Fibroblast of skin of left biceps (primary cell): ENCODE data around the gene CLIC5.

Experiments used
- DNase-seq, 2 experiments: peaks; one replicate each; pipeline ENCODE4 v3.0.0-alpha.2; 2013; ENCODE audit warnings: low read depth in 2 of 2

The CLIC5 gene

DNA sequence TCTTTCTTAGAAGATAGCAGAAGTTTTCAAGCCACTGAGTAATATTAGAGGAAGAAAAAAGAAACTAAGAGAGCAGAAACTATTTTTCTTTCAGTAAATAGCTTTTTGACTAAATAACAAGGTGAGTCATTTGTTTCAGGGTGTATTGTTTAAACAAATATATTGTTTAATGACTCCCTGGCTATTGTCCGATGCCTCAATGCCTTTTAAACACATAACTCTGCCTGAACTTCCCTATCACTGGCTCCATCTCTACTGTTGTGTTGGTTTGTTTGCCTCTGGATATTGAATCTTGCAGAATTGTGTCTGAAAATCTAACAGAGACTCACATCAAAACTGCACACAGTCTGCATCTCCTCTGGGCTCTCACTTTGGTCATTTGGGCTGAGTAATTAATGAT lies 19.6 kb upstream of the CLIC5 start:
- no peak for DNase-seq

DNA sequence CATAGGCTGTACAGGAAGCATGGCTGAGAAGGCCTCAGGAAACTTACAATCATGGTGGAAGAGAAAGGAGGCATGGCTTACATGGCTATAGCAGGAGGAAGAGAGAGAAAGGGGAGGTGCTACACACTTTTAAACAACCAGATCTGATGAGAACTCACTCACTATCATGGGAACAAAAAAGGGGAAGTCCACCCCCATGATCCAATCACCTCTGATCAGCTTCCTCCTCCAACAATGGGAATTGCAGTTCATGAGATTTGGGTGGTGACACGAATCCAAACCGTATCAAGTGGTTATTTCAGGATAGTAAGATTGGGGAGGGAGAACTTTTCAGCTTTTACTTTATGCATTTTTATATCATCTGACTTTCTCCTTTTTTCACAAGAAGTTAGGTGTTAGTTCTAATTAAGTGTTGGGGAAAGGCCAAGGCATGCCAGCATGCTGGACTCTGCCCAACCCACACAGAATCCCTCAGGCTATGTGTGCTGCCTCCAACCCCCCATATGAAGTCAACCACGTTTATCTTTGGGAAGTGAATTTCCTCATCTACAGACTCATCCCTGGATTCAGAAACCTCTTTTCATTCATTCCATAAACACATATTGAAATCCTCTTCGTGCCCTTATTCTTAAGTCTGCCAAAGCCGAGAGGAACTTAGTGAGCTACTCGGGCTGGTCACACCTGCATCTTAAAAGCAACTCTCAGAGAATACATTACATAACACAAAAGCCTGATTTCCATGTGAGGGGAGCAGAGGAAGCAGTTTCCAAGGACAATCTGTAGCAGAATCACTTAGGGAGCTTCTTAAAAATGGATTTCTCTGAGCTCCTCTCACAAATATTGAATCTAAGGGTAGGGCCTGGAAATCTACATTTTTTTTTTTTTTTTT lies 16.7 kb upstream of the CLIC5 start:
- no peak for DNase-seq

DNA sequence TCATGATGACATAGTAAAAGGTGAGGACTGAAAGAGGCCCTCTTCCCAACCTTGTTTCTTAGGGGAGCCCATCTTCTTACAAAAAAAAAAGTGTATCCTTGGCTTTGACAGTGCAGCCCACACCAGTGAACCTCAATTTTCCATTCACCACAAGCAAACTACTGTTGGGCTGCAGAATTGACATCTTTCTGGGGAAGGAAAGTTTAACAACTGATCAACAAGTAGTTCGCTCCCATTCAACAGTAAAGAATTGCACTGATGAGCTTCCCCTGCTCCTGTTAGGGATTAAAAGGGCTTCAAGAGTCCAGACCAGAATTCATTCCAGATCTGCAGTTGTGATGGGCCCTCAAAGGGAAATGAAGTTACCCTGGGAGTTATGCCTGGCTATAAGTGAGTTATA lies 13.9 kb upstream of the CLIC5 start:
- no peak for DNase-seq

DNA sequence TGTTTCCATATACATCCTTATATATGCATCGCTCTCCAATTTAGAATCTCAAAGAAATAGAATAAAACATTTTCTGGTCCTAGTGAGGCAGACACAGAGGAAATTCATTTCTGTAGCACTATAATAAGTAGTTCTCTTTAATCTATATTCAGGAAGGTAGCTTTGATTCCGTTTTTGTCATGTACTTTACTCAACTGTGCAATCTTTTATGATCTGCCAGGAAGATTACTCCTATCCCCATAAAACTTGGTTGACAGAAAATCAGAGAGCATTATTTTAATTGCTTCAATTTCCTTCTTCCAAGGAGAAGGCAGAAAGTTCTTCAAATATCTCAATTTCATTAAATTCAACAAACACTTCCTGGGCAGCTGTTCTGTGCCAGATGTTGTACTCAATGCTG lies 10.6 kb upstream of the CLIC5 start:
- no peak for DNase-seq

DNA sequence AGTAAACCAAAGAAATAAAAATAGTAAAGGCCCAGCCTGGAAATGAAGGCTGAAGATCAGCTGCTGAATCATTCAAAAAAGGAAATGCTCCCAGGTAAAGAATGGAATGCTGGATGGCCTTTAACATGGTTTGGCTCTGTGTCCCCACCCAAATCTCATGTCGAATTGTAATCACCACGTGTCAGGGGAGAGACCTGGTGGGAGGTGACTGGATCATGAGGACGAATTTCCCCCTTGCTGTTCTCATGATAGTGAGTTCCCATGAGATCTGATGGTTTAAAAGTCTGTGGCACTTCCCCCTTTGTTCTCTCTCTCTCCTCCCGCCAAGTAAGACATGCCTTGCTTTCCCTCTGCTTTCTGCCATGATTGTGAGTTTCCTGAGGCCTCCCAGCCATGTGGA lies 9.9 kb upstream of the CLIC5 start:
- no peak for DNase-seq

DNA sequence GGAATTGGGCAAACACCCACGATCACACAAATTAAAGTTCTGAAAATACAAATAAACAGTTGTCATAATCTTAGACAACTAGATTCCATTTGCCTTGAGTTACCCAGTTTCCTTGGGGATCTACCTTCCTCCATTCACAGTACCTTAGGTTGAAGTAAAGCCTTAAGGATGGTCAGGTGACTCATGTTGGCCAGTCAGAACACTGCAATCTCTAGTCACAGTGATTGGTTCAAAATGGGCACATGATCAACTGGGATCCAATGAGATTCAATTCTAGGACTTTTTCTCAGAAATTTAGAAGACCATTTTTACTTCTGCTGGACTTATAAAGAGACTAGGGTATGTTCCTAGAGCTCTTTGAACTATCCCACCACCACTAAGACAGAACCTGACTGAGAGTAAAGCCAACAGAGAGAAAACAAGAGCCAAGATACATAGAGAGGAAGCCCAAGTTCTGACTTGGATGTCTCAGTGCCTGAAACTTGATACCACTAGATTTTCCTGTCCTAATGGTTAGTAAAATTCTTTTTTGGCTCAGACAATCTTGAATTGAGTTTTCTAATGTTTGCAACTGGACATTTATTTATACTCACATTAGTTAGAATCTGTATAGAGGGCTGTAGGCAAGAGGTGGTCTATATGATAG lies 8.6 kb upstream of the CLIC5 start:
- no peak for DNase-seq

DNA sequence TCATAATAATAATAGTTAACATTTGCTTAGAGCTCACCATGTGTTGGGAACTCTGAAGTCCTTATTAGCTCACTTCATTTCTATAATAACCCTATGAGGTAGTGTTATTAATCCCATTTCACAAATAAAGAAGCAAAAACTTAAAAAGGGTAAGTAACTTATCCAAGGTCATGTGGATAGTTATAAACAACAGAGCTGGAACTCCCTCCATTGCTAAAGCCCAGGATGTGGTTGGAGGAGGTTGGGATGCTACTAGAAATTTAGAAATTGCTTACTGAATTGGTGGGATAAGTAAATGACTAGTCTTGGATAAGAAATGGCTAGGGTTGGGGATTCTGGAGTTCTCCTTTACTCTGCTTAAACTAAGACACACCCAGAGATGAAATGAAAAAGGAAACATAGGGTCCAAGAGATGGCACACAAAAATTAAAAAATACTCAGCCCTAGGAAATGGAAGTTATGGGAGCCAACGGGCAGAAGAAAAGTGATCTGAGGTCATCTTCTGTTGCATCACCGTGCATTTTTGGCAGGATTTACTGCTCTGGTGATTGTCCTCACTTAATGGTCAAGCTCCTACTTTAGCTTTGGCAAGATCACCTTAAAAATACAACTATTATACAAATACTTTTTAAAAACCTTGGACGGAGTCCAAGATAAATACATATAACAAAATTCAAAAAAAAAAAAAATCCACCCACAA lies 7.7 kb upstream of the CLIC5 start:
- no peak for DNase-seq

DNA sequence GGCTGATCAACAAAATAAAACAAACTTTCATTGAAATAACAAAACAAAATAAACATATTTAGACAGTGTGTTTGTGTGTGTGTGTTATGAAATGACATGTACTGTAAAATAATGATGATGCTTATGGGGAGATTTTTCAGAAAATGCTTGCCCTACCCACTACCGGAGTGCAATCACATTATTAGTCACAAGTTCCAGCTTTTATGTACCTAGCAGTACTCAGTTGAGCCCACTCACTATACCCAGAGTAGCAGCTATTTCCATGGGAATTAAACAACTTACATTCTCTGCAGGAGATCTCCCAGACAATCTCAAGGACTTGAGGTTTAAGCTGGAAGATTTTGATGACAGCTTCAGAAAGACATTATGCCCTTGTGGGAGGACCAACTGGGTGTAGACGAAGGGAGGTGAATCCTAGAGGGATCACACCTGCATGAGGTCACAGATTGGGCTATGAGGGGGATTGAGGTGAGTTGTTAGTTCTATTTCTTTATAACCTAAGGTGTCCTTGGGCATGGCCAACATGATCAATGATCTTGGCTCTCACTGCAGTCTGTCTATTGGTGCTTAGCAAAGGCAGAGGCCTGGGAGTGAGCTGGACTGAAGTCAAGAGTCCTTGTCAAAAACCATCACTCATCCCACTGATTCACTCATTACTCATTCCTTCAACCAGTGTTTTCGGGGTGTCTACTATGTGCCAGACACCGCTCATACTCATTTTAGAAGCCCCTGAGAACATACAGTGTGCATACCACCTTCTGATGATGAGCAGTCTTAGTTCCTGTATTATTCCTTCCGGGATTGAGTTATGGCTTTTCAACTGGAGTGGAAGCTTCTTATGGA lies 6.7 kb upstream of the CLIC5 start:
- no peak for DNase-seq

DNA sequence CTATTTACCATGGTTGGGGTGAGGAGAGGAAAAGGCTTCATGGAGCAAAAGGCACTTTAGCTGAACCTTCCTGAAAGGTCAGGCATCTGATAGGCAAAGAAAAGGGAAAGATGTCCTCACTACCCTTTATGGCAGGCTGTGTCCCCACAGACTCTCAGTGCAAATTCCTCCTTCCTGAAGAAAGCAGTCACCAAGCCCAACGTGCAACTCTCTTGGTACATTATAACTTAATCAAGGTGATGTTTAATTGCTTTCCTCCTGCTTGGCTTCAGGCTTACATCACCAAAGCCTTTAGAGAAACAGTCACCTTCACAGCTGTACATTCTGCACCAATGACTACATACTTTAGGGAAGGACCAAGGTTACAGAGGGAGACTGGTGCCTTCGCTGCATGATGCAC lies 2.1 kb upstream of the CLIC5 start:
- DNase-seq, result no peak

DNA sequence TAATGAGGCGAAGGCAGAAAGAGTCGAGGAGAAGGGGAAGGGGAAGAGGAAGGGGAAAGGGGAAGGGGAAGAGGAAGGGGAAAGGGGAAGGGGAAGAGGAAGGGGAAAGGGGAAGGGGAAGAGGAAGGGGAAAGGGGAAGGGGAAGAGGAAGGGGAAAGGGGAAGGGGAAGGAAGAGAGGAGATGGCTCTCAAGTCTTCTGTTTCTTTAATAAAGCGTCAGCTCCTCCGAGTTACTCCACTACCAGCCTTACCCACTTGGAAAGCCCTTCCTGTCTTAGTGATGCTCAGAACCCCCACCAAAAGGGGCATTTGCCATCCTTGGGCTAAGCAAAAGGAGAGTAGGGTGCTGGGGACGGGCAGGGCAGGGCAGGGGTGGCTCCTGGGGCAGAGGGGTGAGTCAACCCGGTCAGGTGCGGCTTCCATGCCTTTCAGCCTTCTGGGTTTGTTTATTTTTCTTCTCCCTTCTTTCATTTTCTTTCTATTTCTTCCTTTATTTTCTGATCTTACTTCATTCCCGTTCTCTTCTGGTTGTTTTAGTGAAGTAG lies 476 bp upstream of the CLIC5 start:
- no peak for DNase-seq

DNA sequence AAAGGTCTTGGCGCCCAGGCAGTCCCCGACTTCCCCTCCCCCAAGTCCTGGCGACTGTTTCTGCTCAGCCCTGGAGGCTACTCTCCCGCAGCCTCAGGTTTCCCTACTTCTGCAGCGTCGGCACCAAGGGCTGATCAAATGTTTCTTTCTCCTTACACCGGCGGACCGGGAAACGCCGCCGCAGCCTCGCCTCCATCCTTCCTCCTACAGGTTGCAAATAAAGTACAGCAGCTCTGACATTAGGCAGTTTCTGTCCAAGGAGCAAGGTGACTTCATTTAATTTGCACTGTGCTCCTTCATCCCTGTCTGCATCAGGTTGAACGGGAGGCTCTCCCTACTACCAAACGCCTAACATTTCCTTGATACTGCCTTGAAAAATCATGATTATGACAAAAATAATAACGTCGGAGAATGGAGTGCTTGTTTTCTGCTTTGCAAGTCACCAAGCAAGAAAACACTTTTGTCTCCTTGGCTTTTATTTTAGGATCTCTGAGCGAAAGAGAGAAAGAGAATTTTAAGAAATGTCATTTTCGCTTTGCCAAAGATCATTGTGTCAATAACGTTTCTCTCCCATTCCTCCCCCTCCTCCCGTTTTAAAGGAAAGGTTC lies 1.0 kb downstream of the CLIC5 start:
- no peak for DNase-seq

DNA sequence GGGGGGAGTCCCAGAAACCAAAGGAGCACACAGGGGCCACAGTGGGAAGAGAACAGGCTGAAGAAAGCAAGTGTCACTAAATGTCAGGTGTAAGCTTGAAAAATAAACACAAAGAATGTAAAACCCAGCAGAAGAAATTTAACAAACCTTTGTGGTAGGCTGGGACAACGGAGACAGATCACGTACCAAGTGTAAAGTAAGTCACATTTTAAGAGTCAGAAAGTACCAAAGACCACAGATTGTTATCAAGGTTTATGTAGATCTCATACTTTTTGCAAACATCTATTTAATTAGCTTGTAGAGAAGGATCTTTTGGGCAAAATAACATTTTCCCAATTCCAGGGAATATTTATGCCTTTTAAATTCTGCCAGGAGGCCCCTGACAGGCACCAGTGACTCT lies 1.6 kb downstream of the CLIC5 start:
- DNase-seq, result no peak

DNA sequence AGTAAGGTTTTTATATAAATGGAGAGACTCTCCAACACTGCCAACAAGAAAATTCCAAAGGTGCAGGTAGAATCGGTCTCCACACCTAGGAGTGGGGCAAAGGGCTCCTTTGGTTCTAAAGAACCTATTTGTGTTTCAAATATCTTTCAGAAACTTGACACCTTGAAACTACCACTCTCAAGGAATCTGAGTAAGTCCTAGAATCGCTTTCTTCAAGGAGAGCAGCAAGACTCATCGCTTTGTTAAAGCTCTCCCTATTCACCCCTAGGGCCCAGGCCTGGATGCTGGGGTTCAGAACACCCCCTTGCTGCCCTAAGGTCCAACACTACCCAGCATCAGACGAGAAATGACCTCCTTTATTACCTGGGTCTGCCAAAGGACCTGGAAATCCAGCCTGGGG lies 2.0 kb downstream of the CLIC5 start:
- no peak for DNase-seq

DNA sequence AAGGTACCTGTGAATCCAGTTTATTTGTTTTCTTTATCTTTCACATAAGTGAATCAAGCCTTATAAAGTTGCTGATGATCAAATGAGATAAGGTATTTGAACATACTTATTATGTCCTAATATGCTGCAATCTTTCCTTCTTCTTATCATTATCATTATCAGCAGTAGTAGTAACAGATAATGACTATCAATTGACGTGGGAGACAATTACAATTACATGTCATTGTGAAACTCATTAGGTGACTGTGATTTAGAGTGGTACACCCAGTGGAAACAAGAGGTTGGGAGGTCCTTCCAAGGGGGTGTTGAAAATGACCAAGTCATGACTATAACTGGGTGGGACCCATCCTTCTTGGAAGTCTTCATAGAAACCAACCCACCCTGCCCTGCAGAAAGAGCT lies 2.8 kb downstream of the CLIC5 start:
- DNase-seq, result no peak

DNA sequence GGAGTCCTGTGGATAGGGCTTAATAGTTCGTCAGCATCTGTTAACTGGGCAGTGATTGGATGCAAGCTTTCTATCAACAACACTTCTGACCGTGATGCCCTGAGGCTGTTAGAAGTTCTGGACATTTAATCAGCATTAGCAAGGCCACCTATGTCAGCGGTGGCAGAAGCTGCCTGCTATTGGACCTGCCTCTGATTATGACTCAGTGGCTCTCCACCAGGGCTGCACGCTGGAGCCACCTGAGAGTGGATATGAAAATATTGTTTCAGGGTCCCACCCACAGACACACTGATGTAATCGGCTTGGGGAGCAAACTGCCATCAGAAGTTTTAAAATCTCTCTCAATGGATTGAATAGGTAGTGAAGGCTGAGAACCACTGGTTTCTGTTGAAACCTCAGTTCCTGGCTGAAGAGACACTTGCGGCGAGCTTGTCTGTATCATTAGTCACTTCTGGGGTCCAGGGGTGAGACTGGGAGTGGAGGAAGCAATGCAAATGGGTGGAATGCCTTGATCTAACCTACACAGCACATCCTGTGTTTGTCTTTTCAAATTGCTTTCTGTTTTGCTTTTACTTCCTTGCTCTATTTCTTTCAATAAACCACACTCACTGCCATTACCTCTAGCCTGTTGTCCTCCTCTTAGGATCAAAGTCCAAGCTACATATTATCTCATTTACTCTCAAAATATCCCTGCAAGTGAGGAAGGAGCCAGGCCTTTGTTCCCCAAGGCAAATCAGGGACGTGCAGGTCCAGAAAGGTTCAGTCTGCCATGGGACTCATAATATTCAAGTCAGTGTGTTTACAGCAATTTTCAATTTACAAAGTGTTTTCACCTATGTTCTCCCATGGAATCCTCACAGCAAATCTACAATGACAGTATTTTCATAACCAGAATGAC lies 4.2 kb downstream of the CLIC5 start:
- DNase-seq, result no peak

DNA sequence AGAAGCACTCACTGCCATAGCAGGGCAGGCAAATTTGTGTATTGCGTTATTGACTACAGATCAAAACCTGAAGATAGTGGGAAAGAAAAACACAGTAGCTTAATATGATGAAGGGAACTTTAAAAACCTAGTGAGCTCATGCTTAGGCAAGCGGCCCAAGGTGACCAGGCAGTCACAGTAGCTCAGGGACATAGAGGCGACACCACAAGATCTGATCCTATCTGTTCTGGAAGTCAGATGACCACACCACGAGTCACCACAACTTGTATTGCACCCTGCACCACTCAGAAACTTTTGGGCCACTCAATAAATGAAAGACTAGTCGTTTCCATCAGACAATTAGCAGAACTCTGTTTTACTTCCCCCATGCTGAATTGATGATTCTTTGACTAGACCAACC lies 4.9 kb downstream of the CLIC5 start:
- no peak for DNase-seq

DNA sequence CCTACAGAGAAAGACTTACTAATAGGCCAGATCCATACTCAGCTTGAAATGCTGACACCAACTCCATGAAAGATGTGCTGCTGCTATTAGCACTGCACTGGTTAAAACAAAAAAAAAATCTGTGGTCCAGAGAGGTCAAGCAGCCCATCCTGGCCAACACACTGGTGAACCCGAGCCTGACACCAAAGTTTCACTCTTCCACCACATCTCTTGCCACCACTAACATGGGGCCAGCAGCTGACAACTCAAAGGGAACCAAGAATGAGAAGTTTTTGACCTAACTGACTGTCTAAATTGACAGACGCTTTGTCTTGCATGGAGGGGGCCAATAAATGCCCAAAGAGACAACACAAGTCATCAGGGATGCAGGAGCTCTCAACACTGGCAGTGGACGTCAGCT lies 5.4 kb downstream of the CLIC5 start:
- DNase-seq, result no peak

DNA sequence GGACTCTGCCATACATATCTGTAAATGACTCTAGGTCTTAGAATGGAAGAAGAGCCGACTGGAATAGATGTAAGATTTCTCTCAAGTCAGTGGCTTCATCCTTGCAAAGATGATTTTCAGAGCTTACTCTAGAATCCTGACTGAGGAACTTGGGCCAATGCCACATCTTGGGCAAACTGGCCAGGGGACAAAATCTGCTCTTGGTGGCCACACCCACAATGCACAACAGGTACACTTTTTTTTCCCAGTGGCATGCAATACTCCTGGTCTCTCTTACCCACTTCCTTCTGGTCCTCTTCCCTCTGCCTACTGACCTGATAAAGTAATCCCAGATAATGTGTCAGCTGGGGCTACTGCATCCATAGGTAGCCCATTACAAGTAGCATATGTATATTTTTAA lies 13.4 kb downstream of the CLIC5 start:
- DNase-seq, result no peak

DNA sequence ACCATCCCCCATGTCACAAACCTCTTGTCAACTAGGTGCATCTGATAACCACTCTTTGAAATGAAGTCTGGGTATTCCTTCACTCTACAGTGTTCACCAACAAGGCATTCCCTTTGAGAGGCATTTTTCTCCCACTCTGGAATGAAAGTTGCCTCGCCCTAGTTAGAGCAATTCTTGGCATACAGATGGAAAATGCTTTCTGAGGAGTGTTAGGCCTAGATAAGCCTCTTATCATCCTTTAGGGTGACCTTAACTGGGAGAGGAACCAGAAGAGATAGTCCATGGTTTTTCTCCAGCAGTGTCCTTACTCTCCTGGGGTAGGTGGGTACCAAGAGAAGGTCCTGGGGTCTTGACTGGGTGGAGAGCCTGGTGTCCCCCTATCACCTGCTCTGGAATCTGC lies 14.8 kb downstream of the CLIC5 start:
- no peak for DNase-seq

DNA sequence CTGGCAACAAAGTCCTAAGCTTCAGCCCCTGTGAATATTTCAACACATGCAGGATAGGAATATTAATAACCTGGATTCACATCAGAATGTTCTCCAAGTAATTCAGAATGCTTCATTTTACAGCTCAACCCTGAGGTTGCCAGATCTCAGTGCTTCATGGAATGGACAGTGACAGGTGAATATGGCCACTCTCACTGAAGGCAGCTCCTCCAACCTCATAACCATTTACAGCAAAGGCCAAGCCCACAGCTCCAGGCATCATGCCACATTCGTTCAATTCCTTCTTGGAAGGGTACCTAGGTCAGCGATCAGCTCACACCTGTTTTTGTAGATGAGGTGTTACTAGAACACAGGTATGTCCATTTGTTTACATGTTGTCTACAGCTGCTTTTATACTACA lies 17.1 kb downstream of the CLIC5 start:
- DNase-seq, result no peak
